ENCODE data around the gene THSD4. TPM values are rescaled to one million over a fixed set of nuclear protein-coding genes. Genes with fewer than 3 reads are reported as not detected.

The THSD4 gene
- total RNA-seq, 1 experiment from 2014 or later, result 29.0 TPM

DNA sequence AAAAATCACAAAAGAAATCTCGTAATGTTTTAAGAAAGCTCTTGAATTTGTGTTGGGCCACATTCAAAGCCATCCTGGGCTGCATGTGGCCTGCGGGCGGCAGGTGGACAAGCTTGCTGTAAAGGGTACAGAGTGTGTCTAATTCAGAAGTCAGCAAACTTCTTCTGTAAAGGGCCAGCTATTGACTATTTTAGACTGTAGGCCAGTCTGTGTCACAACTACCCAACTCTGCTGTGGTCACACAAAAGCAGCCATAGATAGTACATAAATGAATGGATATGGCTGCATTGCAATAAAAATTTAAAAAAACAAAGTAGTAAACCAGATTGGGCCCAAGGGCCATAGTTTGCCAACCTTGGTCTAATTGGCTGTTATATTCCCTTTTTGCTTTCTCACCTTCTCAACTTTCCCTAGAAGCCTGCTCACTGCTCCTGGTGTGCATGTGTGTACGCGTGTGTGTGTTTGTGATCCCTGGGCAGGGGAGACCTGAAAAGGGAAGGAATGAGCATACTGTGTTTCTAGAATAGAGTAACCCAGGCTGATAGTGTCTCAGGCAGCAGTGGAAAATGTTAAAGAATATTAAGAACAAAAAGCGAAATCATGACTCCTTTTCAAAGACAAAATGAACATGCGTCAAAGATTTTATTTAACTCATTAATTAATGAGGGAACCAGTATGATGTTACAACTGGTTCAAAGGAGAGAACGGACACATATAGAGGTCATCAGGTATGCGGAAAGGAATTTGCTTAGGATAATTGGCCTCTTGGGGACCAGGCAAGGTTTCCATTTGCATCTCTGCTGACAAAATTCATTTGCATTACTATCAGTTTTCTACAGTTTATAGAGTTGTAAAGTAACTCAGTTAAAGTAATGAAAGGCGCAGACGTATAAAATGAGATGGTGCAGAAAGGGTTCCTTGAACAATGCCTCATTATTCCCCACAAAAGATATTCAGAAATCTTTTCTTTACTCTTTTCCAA is 248.0 kb downstream of the THSD4 start:
- H3F3A ChIP-seq (ENCODE audit: low read length, unreplicated experiment), result no peaks in the 10 kb centered on the region
- TF ChIP-seq EZH2phosphoT487 (IDR thresholded peaks at IDR 0.05; ENCODE audit: borderline replicate concordance, low read length), result no peak
- TF ChIP-seq, protein P1, sequence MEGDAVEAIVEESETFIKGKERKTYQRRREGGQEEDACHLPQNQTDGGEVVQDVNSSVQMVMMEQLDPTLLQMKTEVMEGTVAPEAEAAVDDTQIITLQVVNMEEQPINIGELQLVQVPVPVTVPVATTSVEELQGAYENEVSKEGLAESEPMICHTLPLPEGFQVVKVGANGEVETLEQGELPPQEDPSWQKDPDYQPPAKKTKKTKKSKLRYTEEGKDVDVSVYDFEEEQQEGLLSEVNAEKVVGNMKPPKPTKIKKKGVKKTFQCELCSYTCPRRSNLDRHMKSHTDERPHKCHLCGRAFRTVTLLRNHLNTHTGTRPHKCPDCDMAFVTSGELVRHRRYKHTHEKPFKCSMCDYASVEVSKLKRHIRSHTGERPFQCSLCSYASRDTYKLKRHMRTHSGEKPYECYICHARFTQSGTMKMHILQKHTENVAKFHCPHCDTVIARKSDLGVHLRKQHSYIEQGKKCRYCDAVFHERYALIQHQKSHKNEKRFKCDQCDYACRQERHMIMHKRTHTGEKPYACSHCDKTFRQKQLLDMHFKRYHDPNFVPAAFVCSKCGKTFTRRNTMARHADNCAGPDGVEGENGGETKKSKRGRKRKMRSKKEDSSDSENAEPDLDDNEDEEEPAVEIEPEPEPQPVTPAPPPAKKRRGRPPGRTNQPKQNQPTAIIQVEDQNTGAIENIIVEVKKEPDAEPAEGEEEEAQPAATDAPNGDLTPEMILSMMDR (conservative IDR thresholded peaks at IDR 0.05; ENCODE audit: low read depth, low read length), result no peak
- no peak for TF ChIP-seq EZH2 (IDR thresholded peaks at IDR 0.05; ENCODE audit: low read length, unreplicated experiment)
- no peaks in the 10 kb centered on the region for H3K27me3 ChIP-seq (ENCODE audit: low read length)
- no peak overlapping the region for H2AFZ ChIP-seq (ENCODE audit: low read length)
- DNase-seq, result no peak
- ATAC-seq, result no peak
- H3K4me1 ChIP-seq (ENCODE audit: insufficient read depth, low read length), result no peaks in the 10 kb centered on the region
- BruUV-seq (replicated peaks), result no TSS peak
- ChIA-PET CTCF (no interaction called here), POLR2A (ENCODE audit: unreplicated experiment) (interaction anchor here (0.6 kb wide), 1 partner anchor 67 kb away, joined by 13 read pairs; no protein-coding TSS in a partner anchor)
- 0 out of 2 replicates have a peak, but pooled peaks cover 2% of the 10 kb centered on the region for H3K36me3 ChIP-seq (ENCODE audit: low read depth, low read length)
- no peak overlapping the region for H3K9ac ChIP-seq (ENCODE audit: low read length)
- no peaks in the 10 kb centered on the region for H4K20me1 ChIP-seq (ENCODE audit: low read length)
- no peak overlapping the region for H3K27ac ChIP-seq (ENCODE audit: low read length)
- H3K4me3 ChIP-seq (ENCODE audit: low read length), result no peak overlapping the region
- no peaks in the 10 kb centered on the region for H3K9me3 ChIP-seq (ENCODE audit: low read length)
- no peaks in the 10 kb centered on the region for H3K9me2 ChIP-seq (replicated peaks; ENCODE audit: low read length)
- no peak overlapping the region for H3K4me2 ChIP-seq (ENCODE audit: low read length)
- intact Hi-C loops (cut with micrococcal nuclease), result no loop called here
- no peaks in the 10 kb centered on the region for H3K79me2 ChIP-seq (ENCODE audit: low read length)

DNA sequence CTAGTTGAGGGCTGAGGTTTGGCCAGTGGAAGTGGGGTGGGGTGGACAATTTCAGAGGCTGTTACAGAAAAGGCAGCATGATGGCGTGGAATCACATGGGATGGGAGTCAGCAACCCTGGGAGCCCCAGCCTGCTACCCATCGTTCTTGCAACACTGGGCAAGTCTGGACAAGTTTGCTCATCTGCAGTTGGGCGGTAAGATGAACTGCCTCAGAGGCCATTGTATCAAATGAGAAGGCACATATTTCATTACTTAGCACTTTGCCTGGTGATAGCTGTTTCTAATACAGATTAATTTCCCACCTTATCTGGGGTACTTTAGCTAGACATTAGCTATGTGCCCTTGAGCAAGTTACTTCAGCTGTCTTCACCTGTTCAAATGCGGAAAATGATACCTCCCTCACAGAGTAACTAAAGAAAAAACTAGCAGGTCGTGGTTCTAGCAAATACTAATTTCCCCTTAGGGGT is 248.9 kb downstream of the THSD4 start:
- CTCF ChIA-PET, result no interaction called here
- ATAC-seq, result no peak
- POLR2A ChIA-PET (ENCODE audit: unreplicated experiment), result no interaction called here

More for the DNA sequence above, 248.9 kb downstream of the THSD4 start:
- no TSS peak for BruUV-seq (replicated peaks)
- TF ChIP-seq EZH2phosphoT487 (IDR thresholded peaks at IDR 0.05; ENCODE audit: borderline replicate concordance, low read length), result no peak
- TF ChIP-seq, protein P1 (conservative IDR thresholded peaks at IDR 0.05; ENCODE audit: low read depth, low read length), result no peak
- TF ChIP-seq EZH2 (IDR thresholded peaks at IDR 0.05; ENCODE audit: low read length, unreplicated experiment), result no peak
- no peak for DNase-seq
- Histone ChIP-seq H3K4me2 (ENCODE audit: low read length) (no peak overlapping the region), H3K79me2 (ENCODE audit: low read length) (no peaks in the 10 kb centered on the region), H3K4me3 (ENCODE audit: low read length) (no peak overlapping the region), H3K27ac (ENCODE audit: low read length) (no peak overlapping the region), H3K36me3 (ENCODE audit: low read depth, low read length) (no peaks in the 10 kb centered on the region), H3K4me1 (ENCODE audit: insufficient read depth, low read length) (no peaks in the 10 kb centered on the region), H3K9me2 (replicated peaks; ENCODE audit: low read length) (no peaks in the 10 kb centered on the region), H3K27me3 (ENCODE audit: low read length) (no peaks in the 10 kb centered on the region), H3K9me3 (ENCODE audit: low read length) (no peaks in the 10 kb centered on the region), H2AFZ (ENCODE audit: low read length) (no peak overlapping the region), H3F3A (ENCODE audit: low read length, unreplicated experiment) (no peaks in the 10 kb centered on the region), H4K20me1 (ENCODE audit: low read length) (no peaks in the 10 kb centered on the region), H3K9ac (ENCODE audit: low read length) (no peak overlapping the region)
- intact Hi-C loops (cut with micrococcal nuclease), result no loop called here
